ENCODE data around the gene HYOU1. TPM values are rescaled to one million over a fixed set of nuclear protein-coding genes. Genes with fewer than 3 reads are reported as not detected.

Gene HYOU1
- total and polyA plus RNA-seq, 7 donors = 6.0 to 106 (median 26.8) TPM

GRCh38 chr11:119047205-119047604 is 9.8 kb downstream of the HYOU1 start:
- Histone ChIP-seq H3K27ac (no peak overlapping the region), H3K4me1 (no peaks in the 10 kb centered on the region), H3K36me3 (peaks cover 26 to 77% (median 55%) of the 10 kb centered on the region in 4 donors), H3K27me3 (no peaks in the 10 kb centered on the region), H3K9me3 (no peaks in the 10 kb centered on the region), H3K4me3 (no peak overlapping the region)
- no peak for TF ChIP-seq POLR2AphosphoS5 (IDR thresholded peaks at IDR 0.05)
- no peak for TF ChIP-seq POLR2A (IDR thresholded peaks at IDR 0.05)
- no peak for TF ChIP-seq EP300 (IDR thresholded peaks at IDR 0.05)
- TF ChIP-seq CTCF (IDR thresholded peaks at IDR 0.05) = no peak
- 86% methylated on average over 6 of the region's 6 CpGs for WGBS, 2 donors
- no peak for DNase-seq
- intact Hi-C loops (cut with DNase I) = no loop called here

- Histone ChIP-seq H3K9me3 (no peaks in the 10 kb centered on the region), H3K4me1 (no peaks in the 10 kb centered on the region), H3K27me3 (no peaks in the 10 kb centered on the region), H3K36me3 (peaks cover 24 to 70% (median 49%) of the 10 kb centered on the region in 4 donors), H3K4me3 (no peak overlapping the region), H3K27ac (no peak overlapping the region)
- intact Hi-C loops (cut with DNase I) = no loop called here
- no peak for TF ChIP-seq CTCF (IDR thresholded peaks at IDR 0.05)
- no peak for TF ChIP-seq POLR2A (IDR thresholded peaks at IDR 0.05)
- TF ChIP-seq POLR2AphosphoS5 (IDR thresholded peaks at IDR 0.05) = no peak
- no peak for TF ChIP-seq EP300 (IDR thresholded peaks at IDR 0.05)
- WGBS, 2 donors = 97% methylated on average over 6 of the region's 6 CpGs
- no peak for DNase-seq
Observed at GRCh38 chr11:119046489-119046888, 10.5 kb downstream of the HYOU1 start.

- Histone ChIP-seq H3K4me3 (no peak overlapping the region), H3K27me3 (no peaks in the 10 kb centered on the region), H3K27ac (no peak overlapping the region), H3K9me3 (no peaks in the 10 kb centered on the region), H3K36me3 (peaks cover 18 to 52% (median 33%) of the 10 kb centered on the region in 4 donors), H3K4me1 (no peaks in the 10 kb centered on the region)
- WGBS, 2 donors = 80 to 86% methylated on average over 6 of the region's 6 CpGs
- DNase-seq = no peak
- intact Hi-C loops (cut with DNase I) = no loop called here
- TF ChIP-seq EP300 (IDR thresholded peaks at IDR 0.05) (no peak), POLR2A (IDR thresholded peaks at IDR 0.05) (no peak), CTCF (IDR thresholded peaks at IDR 0.05) (no peak), POLR2AphosphoS5 (IDR thresholded peaks at IDR 0.05) (no peak)
Observed at GRCh38 chr11:119044708-119045107, 12.3 kb downstream of the HYOU1 start.

GRCh38 chr11:119042927-119043326 is 14.1 kb downstream of the HYOU1 start:
- no peaks in the 10 kb centered on the region for H3K27me3 ChIP-seq
- H3K27ac ChIP-seq = no peak overlapping the region
- H3K9me3 ChIP-seq = no peaks in the 10 kb centered on the region
- TF ChIP-seq EP300 (IDR thresholded peaks at IDR 0.05) (no peak), CTCF (IDR thresholded peaks at IDR 0.05) (no peak), POLR2AphosphoS5 (IDR thresholded peaks at IDR 0.05) (no peak), POLR2A (IDR thresholded peaks at IDR 0.05) (no peak)
- H3K4me3 ChIP-seq = no peak overlapping the region
- H3K36me3 ChIP-seq = peaks cover under 1 to 34% (median 17%) of the 10 kb centered on the region in 4 donors
- intact Hi-C loops (cut with DNase I) = no loop called here
- no peaks in the 10 kb centered on the region for H3K4me1 ChIP-seq
- WGBS, 2 donors = 90 to 95% methylated on average over 9 of the region's 9 CpGs
- DNase-seq = no peak

Measured in sigmoid colon (tissue), 7 donors.